KMS-11 (cell line): Measurements from ENCODE around the gene CCDC152.
A peak's percentile ranks its signal among the peaks of the same experiment; 100 is the strongest.

Experiments used
- H2AFZ ChIP-seq: fragments of 200-600 bp; sonication (generic); 2 replicates; pipeline ENCODE4 v1.6.1; 2016; ENCODE audit warnings: antibody characterized with exemption, mixed run types, low read depth
- H3K27ac ChIP-seq: fragments of 200-600 bp; sonication (generic); 2 replicates; pipeline ENCODE4 v1.6.1; 2016; ENCODE audit warnings: mild to moderate bottlenecking, mixed run types
- H3K27me3 ChIP-seq: fragments of 200-600 bp; sonication (generic); 2 replicates; pipeline ENCODE4 v1.6.1; 2017; ENCODE audit warnings: mild to moderate bottlenecking, low read depth, mixed run types, moderate library complexity; ENCODE audit not compliant: insufficient read depth
- H3K36me3 ChIP-seq: fragments of 200-600 bp; sonication (generic); 2 replicates; pipeline ENCODE4 v1.6.1; 2017; ENCODE audit warnings: mild to moderate bottlenecking, mixed run types; ENCODE audit not compliant: insufficient read depth
- H3K4me1 ChIP-seq: fragments of 200-600 bp; sonication (generic); 2 replicates; pipeline ENCODE4 v1.6.1; 2016; ENCODE audit warnings: mild to moderate bottlenecking, low read depth, mixed run types; ENCODE audit not compliant: poor library complexity, severe bottlenecking
- H3K4me2 ChIP-seq: fragments of 200-600 bp; sonication (generic); 2 replicates; pipeline ENCODE4 v1.7.0; 2016; ENCODE audit warnings: mild to moderate bottlenecking, mixed run types
- H3K4me3 ChIP-seq: fragments of 200-600 bp; sonication (generic); IDR thresholded peaks from 2 replicates; pipeline ENCODE4 v1.6.1; 2017; ENCODE audit warnings: low read depth, low read length, mixed read lengths; ENCODE audit not compliant: insufficient read depth
- H3K79me2 ChIP-seq: fragments of 200-600 bp; sonication (generic); 2 replicates; pipeline ENCODE4 v1.6.1; 2016; ENCODE audit warnings: low read depth, mixed run types; ENCODE audit not compliant: insufficient read depth
- H3K9ac ChIP-seq: fragments of 200-600 bp; sonication (generic); 2 replicates; pipeline ENCODE4 v1.6.1; 2016; ENCODE audit warnings: mild to moderate bottlenecking, mixed run types
- H4K20me1 ChIP-seq: fragments of 200-600 bp; sonication (generic); 2 replicates; pipeline ENCODE4 v1.6.1; 2016; ENCODE audit warnings: mild to moderate bottlenecking, mixed run types; ENCODE audit not compliant: insufficient read depth
- CTCF ChIP-seq: fragments of 200-600 bp; sonication (generic); conservative IDR thresholded peaks from 2 replicates; pipeline ENCODE4 v1.6.1; 2017; ENCODE audit warnings: low read depth, mild to moderate bottlenecking, antibody characterized with exemption, low read length, moderate library complexity, mixed read lengths

The CCDC152 gene

GRCh38 chr5:42745856-42746255 lies 10.8 kb upstream of the CCDC152 start:
- no peaks in the 10 kb centered on the region for H3K79me2 ChIP-seq
- H3K27ac ChIP-seq: no peak overlapping the region
- no peak for TF ChIP-seq CTCF
- H2AFZ ChIP-seq: no peak overlapping the region
- no peaks in the 10 kb centered on the region for H3K36me3 ChIP-seq
- peaks cover 10% of the 10 kb centered on the region for H3K4me1 ChIP-seq
- H3K4me3 ChIP-seq: no peak overlapping the region
- no peaks in the 10 kb centered on the region for H3K27me3 ChIP-seq
- H3K9ac ChIP-seq: no peak overlapping the region
- H3K4me2 ChIP-seq: no peak overlapping the region
- H4K20me1 ChIP-seq: no peaks in the 10 kb centered on the region

- H3K27ac ChIP-seq: no peak overlapping the region
- no peaks in the 10 kb centered on the region for H3K36me3 ChIP-seq
- H3K4me3 ChIP-seq: no peak overlapping the region
- no peak for TF ChIP-seq CTCF
- H3K4me1 ChIP-seq: peaks cover 10% of the 10 kb centered on the region
- no peaks in the 10 kb centered on the region for H3K79me2 ChIP-seq
- H4K20me1 ChIP-seq: no peaks in the 10 kb centered on the region
- no peak overlapping the region for H3K9ac ChIP-seq
- no peaks in the 10 kb centered on the region for H3K27me3 ChIP-seq
- H3K4me2 ChIP-seq: peak overlapping the region; percentile 29; the same call in 1 of the 2 replicates
- no peak overlapping the region for H2AFZ ChIP-seq
Measured at GRCh38 chr5:42749020-42749419, 7.6 kb upstream of the CCDC152 start.

- Histone ChIP-seq H4K20me1 (no peaks in the 10 kb centered on the region), H2AFZ (no peak overlapping the region), H3K27me3 (no peaks in the 10 kb centered on the region), H3K36me3 (no peaks in the 10 kb centered on the region), H3K4me3 (no peak overlapping the region), H3K9ac (no peak overlapping the region), H3K27ac (no peak overlapping the region), H3K4me2 (no peak overlapping the region), H3K4me1 (peaks cover 10% of the 10 kb centered on the region), H3K79me2 (no peaks in the 10 kb centered on the region)
- TF ChIP-seq CTCF: no peak
Measured at GRCh38 chr5:42750507-42750906, 6.1 kb upstream of the CCDC152 start.

GRCh38 chr5:42751044-42751443 lies 5.6 kb upstream of the CCDC152 start:
- no peaks in the 10 kb centered on the region for H3K36me3 ChIP-seq
- H3K9ac ChIP-seq: no peak overlapping the region
- peaks cover 10% of the 10 kb centered on the region for H3K4me1 ChIP-seq
- H3K27ac ChIP-seq: no peak overlapping the region
- no peak overlapping the region for H3K4me2 ChIP-seq
- H4K20me1 ChIP-seq: no peaks in the 10 kb centered on the region
- H3K27me3 ChIP-seq: no peaks in the 10 kb centered on the region
- no peak for TF ChIP-seq CTCF
- H3K79me2 ChIP-seq: no peaks in the 10 kb centered on the region
- H2AFZ ChIP-seq: no peak overlapping the region
- no peak overlapping the region for H3K4me3 ChIP-seq

- peaks cover 10% of the 10 kb centered on the region for H3K4me1 ChIP-seq
- no peaks in the 10 kb centered on the region for H3K36me3 ChIP-seq
- no peak overlapping the region for H3K9ac ChIP-seq
- no peak overlapping the region for H3K27ac ChIP-seq
- no peaks in the 10 kb centered on the region for H3K79me2 ChIP-seq
- H2AFZ ChIP-seq: no peak overlapping the region
- H3K4me3 ChIP-seq: no peak overlapping the region
- no peaks in the 10 kb centered on the region for H3K27me3 ChIP-seq
- no peak for TF ChIP-seq CTCF
- H4K20me1 ChIP-seq: no peaks in the 10 kb centered on the region
- H3K4me2 ChIP-seq: no peak overlapping the region
Measured at GRCh38 chr5:42753099-42753498, 3.5 kb upstream of the CCDC152 start.
